ENCODE results near the gene PPP1R18.

PPP1R18 gene

GRCh38 chr6:30655743-30656094, 30.7 kb downstream of the PPP1R18 start:
- Histone ChIP-seq H3K36me3 (peaks cover 99% of the 10 kb centered on the region), H3K9me3 (ENCODE audit: severe bottlenecking) (no peaks in the 10 kb centered on the region), H3K4me3 (ENCODE audit: low read depth, low read length) (no peak overlapping the region), H3K27ac (no peak overlapping the region), H3K27me3 (ENCODE audit: insufficient read depth, low read depth, severe bottlenecking) (no peaks in the 10 kb centered on the region)
- no peak for TF ChIP-seq CTCF (IDR thresholded peaks at IDR 0.05; ENCODE audit: low read depth, low read length)
- DNase-seq: no peak

- peaks cover 99% of the 10 kb centered on the region for H3K36me3 ChIP-seq
- DNase-seq: no peak
- H3K27me3 ChIP-seq (ENCODE audit: insufficient read depth, low read depth, severe bottlenecking): no peaks in the 10 kb centered on the region
Measured at GRCh38 chr6:30654798-30655742, 31.4 kb downstream of the PPP1R18 start.

GRCh38 chr6:30651143-30651542, 35.3 kb downstream of the PPP1R18 start:
- H3K4me3 ChIP-seq (ENCODE audit: low read depth, low read length): no peak overlapping the region
- no peaks in the 10 kb centered on the region for H3K27me3 ChIP-seq (ENCODE audit: insufficient read depth, low read depth, severe bottlenecking)
- H3K36me3 ChIP-seq: peaks cover 84% of the 10 kb centered on the region
- no peak for DNase-seq
- H3K27ac ChIP-seq: no peak overlapping the region
- H3K9me3 ChIP-seq (ENCODE audit: severe bottlenecking): no peaks in the 10 kb centered on the region
- TF ChIP-seq CTCF (IDR thresholded peaks at IDR 0.05; ENCODE audit: low read depth, low read length): no peak

More at GRCh38 chr6:30654798-30655742, 31.4 kb downstream of the PPP1R18 start:
- H3K27ac ChIP-seq: no peak overlapping the region
- TF ChIP-seq CTCF (IDR thresholded peaks at IDR 0.05; ENCODE audit: low read depth, low read length): no peak
- no peaks in the 10 kb centered on the region for H3K9me3 ChIP-seq (ENCODE audit: severe bottlenecking)
- H3K4me3 ChIP-seq (ENCODE audit: low read depth, low read length): no peak overlapping the region

GRCh38 chr6:30647242-30648116, 39.0 kb downstream of the PPP1R18 start:
- peak overlapping the region; percentile 88 for H3K4me3 ChIP-seq (ENCODE audit: low read depth, low read length)
- H3K9me3 ChIP-seq (ENCODE audit: severe bottlenecking): no peaks in the 10 kb centered on the region
- H3K27me3 ChIP-seq (ENCODE audit: insufficient read depth, low read depth, severe bottlenecking): no peaks in the 10 kb centered on the region
- TF ChIP-seq CTCF (IDR thresholded peaks at IDR 0.05; ENCODE audit: low read depth, low read length): no peak
- H3K36me3 ChIP-seq: peaks cover 81% of the 10 kb centered on the region
- DNase-seq: peak; percentile 95
- H3K27ac ChIP-seq: peak overlapping the region; percentile 97

- Histone ChIP-seq H3K4me3 (ENCODE audit: low read depth, low read length) (peak within 1 kb of the TSS; percentile 88), H3K27ac (peak within 1 kb of the TSS; percentile 97), H3K27me3 (ENCODE audit: insufficient read depth, low read depth, severe bottlenecking) (no peaks in the 10 kb centered on the region), H3K36me3 (peaks cover 80% of the 10 kb centered on the region), H3K9me3 (ENCODE audit: severe bottlenecking) (no peaks in the 10 kb centered on the region)
- DNase-seq: peak; percentile 99
- no peak for TF ChIP-seq CTCF (IDR thresholded peaks at IDR 0.05; ENCODE audit: low read depth, low read length)
Measured at GRCh38 chr6:30646450-30647241, 39.8 kb downstream of the PPP1R18 start, which contains the start of gene C6orf136. C6orf136 (plus strand) TSS chr6:30647133; CDS start chr6:30647232, 99 bp downstream.

Data from WERI-Rb-1 (cell line).